Stomach (tissue), 8 donors: Measurements from ENCODE around the gene NINL. TPM values are rescaled to one million over a fixed set of nuclear protein-coding genes. Genes with fewer than 3 reads are reported as not detected.

Source experiments
- polyA plus RNA-seq, 3 donors: library from polyadenylated mRNA; stranded (reverse); fragments of 200-250 nt; gene quantifications; one replicate each; pipeline ENCODE4 v1.2.3, GENCODE V29; 2013
- small RNA-seq, 4 donors: library from RNA; depleted of rRNA; stranded (forward); fragments of <200 nt; gene quantifications; one replicate each; pipeline ENCODE3, GENCODE V24; 2016
- total RNA-seq, 5 donors: library from RNA; depleted of rRNA; stranded (reverse); fragments of >200 nt; gene quantifications; one replicate each; pipeline versions ENCODE4 v1.1.0 to v1.2.3, GENCODE V29; 2014 to 2016
- donor health status: healthy with polysubstance abuse.
- donor health status: Bipolar disorder and iron deficiency.
- donor health status: healthy.

NINL gene
- total and polyA plus RNA-seq, 8 donors, result 3.1 to 34.8 (median 11.5) TPM

Small RNA genes within 50 kb of the gene (small RNA-seq; reads per million reads assigned to genes)
- 0 reads per million in 4 donors for gene RNU6ATAC17P

Other genes starting within 250 kb of the NINL start
- gene ABHD12, start 194.7 kb downstream of the NINL start, total RNA-seq, result 10 to 100 TPM; 11.1 to 99.1 (median 53.1) TPM
- 10 to 100 TPM; 34.2 to 37.1 (median 34.2) TPM for gene ABHD12, start 194.7 kb downstream of the NINL start, polyA plus RNA-seq
- gene GINS1, start 177.9 kb downstream of the NINL start, total RNA-seq, result 1 to 10 TPM in 4 of 5 donors, not detected in 1; 1.0 to 9.4 (median 6.8) TPM
- 1 to 10 TPM; 1.1 to 2.8 (median 2.3) TPM for gene GINS1, start 177.9 kb downstream of the NINL start, polyA plus RNA-seq
- 1 to 10 TPM in 3 of 5 donors, under 1 TPM in 2; under 0.01 to 5.7 (median 1.2) TPM for gene NANP, start 38.5 kb upstream of the NINL start, total RNA-seq
- 1 to 10 TPM; 1.5 to 2.8 (median 2.7) TPM for gene NANP, start 38.5 kb upstream of the NINL start, polyA plus RNA-seq
- 10 to 100 TPM; 10.4 to 21.0 (median 16.7) TPM for gene ZNF337, start 111.3 kb upstream of the NINL start, total RNA-seq
- gene ZNF337, start 111.3 kb upstream of the NINL start, polyA plus RNA-seq, result 10 to 100 TPM in 1 of 3 donors, 1 to 10 TPM in 2; 3.5 to 14.4 (median 5.5) TPM